ENCODE data around the gene MACROD2.

The MACROD2 gene

GRCh38 chr20:14497004-14497403 lies 501.7 kb downstream of the MACROD2 start:
- TF ChIP-seq ZFX (IDR thresholded peaks at IDR 0.05) (no peak), CTCF (conservative IDR thresholded peaks at IDR 0.05) (no peak)
- no peak overlapping the region for H3K27ac ChIP-seq

GRCh38 chr20:14498772-14499171 lies 503.5 kb downstream of the MACROD2 start:
- TF ChIP-seq ZFX (IDR thresholded peaks at IDR 0.05): no peak
- no peak for TF ChIP-seq CTCF (conservative IDR thresholded peaks at IDR 0.05)
- H3K27ac ChIP-seq: no peak overlapping the region

- TF ChIP-seq ZFX (IDR thresholded peaks at IDR 0.05): no peak
- no peak for TF ChIP-seq CTCF (conservative IDR thresholded peaks at IDR 0.05)
- no peak overlapping the region for H3K27ac ChIP-seq
Measured at GRCh38 chr20:14505476-14505875, 510.2 kb downstream of the MACROD2 start.

GRCh38 chr20:14507711-14508110 lies 512.4 kb downstream of the MACROD2 start:
- no peak for TF ChIP-seq ZFX (IDR thresholded peaks at IDR 0.05)
- TF ChIP-seq CTCF (conservative IDR thresholded peaks at IDR 0.05): no peak
- no peak overlapping the region for H3K27ac ChIP-seq

GRCh38 chr20:14510341-14510740 lies 515.0 kb downstream of the MACROD2 start:
- TF ChIP-seq ZFX (IDR thresholded peaks at IDR 0.05) (no peak), CTCF (conservative IDR thresholded peaks at IDR 0.05) (no peak)
- no peak overlapping the region for H3K27ac ChIP-seq

GRCh38 chr20:14512839-14513238 lies 517.5 kb downstream of the MACROD2 start:
- H3K27ac ChIP-seq: no peak overlapping the region
- no peak for TF ChIP-seq CTCF (conservative IDR thresholded peaks at IDR 0.05)
- TF ChIP-seq ZFX (IDR thresholded peaks at IDR 0.05): no peak

GRCh38 chr20:14518648-14519047 lies 523.3 kb downstream of the MACROD2 start:
- no peak for TF ChIP-seq ZFX (IDR thresholded peaks at IDR 0.05)
- no peak for TF ChIP-seq CTCF (conservative IDR thresholded peaks at IDR 0.05)
- H3K27ac ChIP-seq: no peak overlapping the region
